ENCODE results near the gene ZYG11B.

DNA sequence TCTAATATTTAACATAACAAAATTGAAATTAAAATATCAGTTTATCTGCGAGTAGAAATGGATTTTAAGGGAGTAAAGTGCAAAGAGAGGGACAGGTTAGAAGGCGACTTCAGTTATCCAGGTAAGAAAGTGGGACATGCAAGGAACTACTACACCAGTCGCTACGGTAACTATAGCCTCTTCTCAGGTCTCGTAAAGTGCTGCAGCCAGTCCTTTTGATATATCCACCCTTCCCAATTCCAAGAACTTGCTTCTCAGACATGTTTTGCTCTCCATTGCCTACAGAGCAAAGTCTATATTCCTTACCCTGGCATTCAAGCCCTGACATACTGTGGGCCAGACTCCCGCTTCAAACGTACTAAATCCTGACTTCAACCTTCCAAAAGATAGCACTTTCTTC, 30.6 kb upstream of the ZYG11B start:
- TF ChIP-seq, protein P1, sequence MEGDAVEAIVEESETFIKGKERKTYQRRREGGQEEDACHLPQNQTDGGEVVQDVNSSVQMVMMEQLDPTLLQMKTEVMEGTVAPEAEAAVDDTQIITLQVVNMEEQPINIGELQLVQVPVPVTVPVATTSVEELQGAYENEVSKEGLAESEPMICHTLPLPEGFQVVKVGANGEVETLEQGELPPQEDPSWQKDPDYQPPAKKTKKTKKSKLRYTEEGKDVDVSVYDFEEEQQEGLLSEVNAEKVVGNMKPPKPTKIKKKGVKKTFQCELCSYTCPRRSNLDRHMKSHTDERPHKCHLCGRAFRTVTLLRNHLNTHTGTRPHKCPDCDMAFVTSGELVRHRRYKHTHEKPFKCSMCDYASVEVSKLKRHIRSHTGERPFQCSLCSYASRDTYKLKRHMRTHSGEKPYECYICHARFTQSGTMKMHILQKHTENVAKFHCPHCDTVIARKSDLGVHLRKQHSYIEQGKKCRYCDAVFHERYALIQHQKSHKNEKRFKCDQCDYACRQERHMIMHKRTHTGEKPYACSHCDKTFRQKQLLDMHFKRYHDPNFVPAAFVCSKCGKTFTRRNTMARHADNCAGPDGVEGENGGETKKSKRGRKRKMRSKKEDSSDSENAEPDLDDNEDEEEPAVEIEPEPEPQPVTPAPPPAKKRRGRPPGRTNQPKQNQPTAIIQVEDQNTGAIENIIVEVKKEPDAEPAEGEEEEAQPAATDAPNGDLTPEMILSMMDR (conservative IDR thresholded peaks at IDR 0.05; ENCODE audit: low read length), result no peak
- TF ChIP-seq EZH2phosphoT487 (IDR thresholded peaks at IDR 0.05; ENCODE audit: borderline replicate concordance), result no peak
